HCT116 (cell line): ENCODE data around the gene ZNF304.
A peak's percentile ranks its signal among the peaks of the same experiment; 100 is the strongest.

Source experiments
- CBX3 ChIP-seq: IDR thresholded peaks from 2 replicates; pipeline ENCODE4 v1.6.1; 2012; ENCODE audit warnings: low read depth
- ELF1 ChIP-seq: IDR thresholded peaks from 2 replicates; pipeline ENCODE4 v1.6.1; 2012; ENCODE audit warnings: low read depth, borderline replicate concordance
- EZH2 ChIP-seq: fragments of 200-600 bp; sonication (generic); IDR thresholded peaks from 2 replicates; pipeline ENCODE4 v1.6.1; 2017; ENCODE audit warnings: antibody characterized with exemption, mixed run types
- EZH2phosphoT487 ChIP-seq: fragments of 200-600 bp; IDR thresholded peaks from 2 replicates; pipeline ENCODE4 v1.6.1; 2018; ENCODE audit warnings: antibody characterized with exemption, borderline replicate concordance
- POLR2A ChIP-seq: IDR thresholded peaks from 2 replicates; pipeline ENCODE4 v1.7.0; 2011; ENCODE audit warnings: borderline replicate concordance; ENCODE audit not compliant: insufficient read depth, insufficient read length; ENCODE audit errors: extremely low read depth
- POLR2AphosphoS5 ChIP-seq: IDR thresholded peaks from 2 replicates; pipeline ENCODE4 v1.6.1; 2011; ENCODE audit warnings: mild to moderate bottlenecking, low read depth, low read length, moderate library complexity
- RAD21 ChIP-seq: IDR thresholded peaks from 2 replicates; pipeline ENCODE4 v1.6.1; 2012; ENCODE audit warnings: low read depth, mild to moderate bottlenecking
- SIN3A ChIP-seq: IDR thresholded peaks from 2 replicates; pipeline ENCODE4 v1.6.1; 2012; ENCODE audit warnings: low read depth
- SP1 ChIP-seq: IDR thresholded peaks from 2 replicates; pipeline ENCODE4 v1.6.1; 2012; ENCODE audit warnings: low read depth
- TCF7L2 ChIP-seq: IDR thresholded peaks from 2 replicates; pipeline ENCODE4 v1.7.0; 2011; ENCODE audit warnings: borderline replicate concordance, inconsistent platforms; ENCODE audit not compliant: insufficient read depth, insufficient read length; ENCODE audit errors: extremely low read depth
- YY1 ChIP-seq: IDR thresholded peaks from 2 replicates; pipeline ENCODE4 v1.6.1; 2011; ENCODE audit warnings: low read length, low read depth, moderate library complexity, mild to moderate bottlenecking; ENCODE audit not compliant: insufficient replicate concordance; ENCODE audit errors: extremely low read depth
- TF ChIP-seq, protein P1 (sequence below), 3 experiments: fragments of 200-600 bp in 1 of 3; sonication (generic) in 1 of 3; IDR thresholded peaks in 2 of 3; conservative IDR thresholded peaks in 1 of 3; 2 replicates each; pipeline ENCODE4 v1.5.1; 2012 to 2017; ENCODE audit warnings: low read depth in 2 of 3, low read length in 2 of 3, antibody characterized with exemption in 1 of 3, borderline replicate concordance in 1 of 3, control low read depth in 1 of 3, mild to moderate bottlenecking in 1 of 3, mixed read lengths in 1 of 3, mixed run types in 1 of 3, moderate library complexity in 1 of 3; ENCODE audit not compliant: insufficient read depth in 1 of 3
- TF ChIP-seq, protein P2 (sequence below): IDR thresholded peaks from 2 replicates; pipeline ENCODE4 v1.6.1; 2012
- TF ChIP-seq, protein P3 (sequence below): IDR thresholded peaks from 2 replicates; pipeline ENCODE4 v1.6.1; 2012; ENCODE audit warnings: low read depth

DNA sequence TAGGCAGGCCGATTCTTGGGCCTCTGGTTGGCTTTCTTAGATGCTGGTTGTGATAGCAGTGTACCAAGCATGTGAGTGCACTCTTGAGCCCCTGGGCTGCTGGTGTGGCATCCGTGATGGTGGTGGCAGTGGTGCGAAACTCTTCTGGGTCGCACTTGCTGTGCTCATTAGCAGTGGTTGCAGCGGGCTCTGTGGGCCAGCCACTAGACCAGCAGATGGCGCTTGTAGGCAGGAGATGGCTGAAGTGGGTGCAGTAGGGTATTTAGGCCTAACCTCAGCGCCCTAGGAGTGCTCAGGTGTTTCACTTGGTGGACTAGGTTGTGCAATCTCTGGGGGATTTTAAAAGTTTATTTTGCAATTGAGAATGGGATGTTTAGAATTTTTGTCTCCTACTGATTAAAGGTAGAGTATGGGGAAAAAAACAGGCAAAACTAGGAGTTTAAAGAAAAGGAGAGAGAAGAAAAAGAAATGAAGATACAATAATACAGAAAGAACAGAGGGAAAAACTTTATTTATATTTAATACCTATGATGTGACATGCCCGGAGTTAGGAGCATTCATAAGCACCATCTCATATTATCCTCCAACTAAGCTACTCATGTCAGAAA, 55.5 kb downstream of the ZNF304 start:
- TF ChIP-seq, protein P1, sequence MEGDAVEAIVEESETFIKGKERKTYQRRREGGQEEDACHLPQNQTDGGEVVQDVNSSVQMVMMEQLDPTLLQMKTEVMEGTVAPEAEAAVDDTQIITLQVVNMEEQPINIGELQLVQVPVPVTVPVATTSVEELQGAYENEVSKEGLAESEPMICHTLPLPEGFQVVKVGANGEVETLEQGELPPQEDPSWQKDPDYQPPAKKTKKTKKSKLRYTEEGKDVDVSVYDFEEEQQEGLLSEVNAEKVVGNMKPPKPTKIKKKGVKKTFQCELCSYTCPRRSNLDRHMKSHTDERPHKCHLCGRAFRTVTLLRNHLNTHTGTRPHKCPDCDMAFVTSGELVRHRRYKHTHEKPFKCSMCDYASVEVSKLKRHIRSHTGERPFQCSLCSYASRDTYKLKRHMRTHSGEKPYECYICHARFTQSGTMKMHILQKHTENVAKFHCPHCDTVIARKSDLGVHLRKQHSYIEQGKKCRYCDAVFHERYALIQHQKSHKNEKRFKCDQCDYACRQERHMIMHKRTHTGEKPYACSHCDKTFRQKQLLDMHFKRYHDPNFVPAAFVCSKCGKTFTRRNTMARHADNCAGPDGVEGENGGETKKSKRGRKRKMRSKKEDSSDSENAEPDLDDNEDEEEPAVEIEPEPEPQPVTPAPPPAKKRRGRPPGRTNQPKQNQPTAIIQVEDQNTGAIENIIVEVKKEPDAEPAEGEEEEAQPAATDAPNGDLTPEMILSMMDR (IDR thresholded peaks at IDR 0.05 in 2 of 3, conservative IDR thresholded peaks at IDR 0.05 in 1 of 3; ENCODE audit: borderline replicate concordance in 1 of 3, insufficient read depth in 1 of 3, low read depth in 2 of 3, low read length in 2 of 3) = peak; percentile 31 to 81 (median 74); a peak in 5 of 6 replicates
- TF ChIP-seq TCF7L2 (no peak), POLR2AphosphoS5 (no peak), POLR2A (no peak), EZH2 (no peak), CBX3 (no peak), ELF1 (no peak), YY1 (no peak), EZH2phosphoT487 (no peak), SIN3A (no peak), SP1 (no peak), RAD21 (peak; percentile 71)
- TF ChIP-seq, protein P2, sequence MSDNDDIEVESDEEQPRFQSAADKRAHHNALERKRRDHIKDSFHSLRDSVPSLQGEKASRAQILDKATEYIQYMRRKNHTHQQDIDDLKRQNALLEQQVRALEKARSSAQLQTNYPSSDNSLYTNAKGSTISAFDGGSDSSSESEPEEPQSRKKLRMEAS = no peak
- TF ChIP-seq, protein P3, sequence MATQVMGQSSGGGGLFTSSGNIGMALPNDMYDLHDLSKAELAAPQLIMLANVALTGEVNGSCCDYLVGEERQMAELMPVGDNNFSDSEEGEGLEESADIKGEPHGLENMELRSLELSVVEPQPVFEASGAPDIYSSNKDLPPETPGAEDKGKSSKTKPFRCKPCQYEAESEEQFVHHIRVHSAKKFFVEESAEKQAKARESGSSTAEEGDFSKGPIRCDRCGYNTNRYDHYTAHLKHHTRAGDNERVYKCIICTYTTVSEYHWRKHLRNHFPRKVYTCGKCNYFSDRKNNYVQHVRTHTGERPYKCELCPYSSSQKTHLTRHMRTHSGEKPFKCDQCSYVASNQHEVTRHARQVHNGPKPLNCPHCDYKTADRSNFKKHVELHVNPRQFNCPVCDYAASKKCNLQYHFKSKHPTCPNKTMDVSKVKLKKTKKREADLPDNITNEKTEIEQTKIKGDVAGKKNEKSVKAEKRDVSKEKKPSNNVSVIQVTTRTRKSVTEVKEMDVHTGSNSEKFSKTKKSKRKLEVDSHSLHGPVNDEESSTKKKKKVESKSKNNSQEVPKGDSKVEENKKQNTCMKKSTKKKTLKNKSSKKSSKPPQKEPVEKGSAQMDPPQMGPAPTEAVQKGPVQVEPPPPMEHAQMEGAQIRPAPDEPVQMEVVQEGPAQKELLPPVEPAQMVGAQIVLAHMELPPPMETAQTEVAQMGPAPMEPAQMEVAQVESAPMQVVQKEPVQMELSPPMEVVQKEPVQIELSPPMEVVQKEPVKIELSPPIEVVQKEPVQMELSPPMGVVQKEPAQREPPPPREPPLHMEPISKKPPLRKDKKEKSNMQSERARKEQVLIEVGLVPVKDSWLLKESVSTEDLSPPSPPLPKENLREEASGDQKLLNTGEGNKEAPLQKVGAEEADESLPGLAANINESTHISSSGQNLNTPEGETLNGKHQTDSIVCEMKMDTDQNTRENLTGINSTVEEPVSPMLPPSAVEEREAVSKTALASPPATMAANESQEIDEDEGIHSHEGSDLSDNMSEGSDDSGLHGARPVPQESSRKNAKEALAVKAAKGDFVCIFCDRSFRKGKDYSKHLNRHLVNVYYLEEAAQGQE = no peak
